Hair follicular keratinocyte (primary cell): ENCODE measurements around the gene KMT2A. TPM values are rescaled to one million over a fixed set of nuclear protein-coding genes. Genes with fewer than 3 reads are reported as not detected.

ENCODE experiments used
- total RNA-seq: library from RNA; depleted of rRNA; stranded (reverse); fragments of >200 nt; gene quantifications from 2 replicates; pipeline ENCODE4 v1.2.3, GENCODE V29; 2015

Gene KMT2A
- total RNA-seq = 19.8 and 22.3 TPM in 2 replicates

DNA sequence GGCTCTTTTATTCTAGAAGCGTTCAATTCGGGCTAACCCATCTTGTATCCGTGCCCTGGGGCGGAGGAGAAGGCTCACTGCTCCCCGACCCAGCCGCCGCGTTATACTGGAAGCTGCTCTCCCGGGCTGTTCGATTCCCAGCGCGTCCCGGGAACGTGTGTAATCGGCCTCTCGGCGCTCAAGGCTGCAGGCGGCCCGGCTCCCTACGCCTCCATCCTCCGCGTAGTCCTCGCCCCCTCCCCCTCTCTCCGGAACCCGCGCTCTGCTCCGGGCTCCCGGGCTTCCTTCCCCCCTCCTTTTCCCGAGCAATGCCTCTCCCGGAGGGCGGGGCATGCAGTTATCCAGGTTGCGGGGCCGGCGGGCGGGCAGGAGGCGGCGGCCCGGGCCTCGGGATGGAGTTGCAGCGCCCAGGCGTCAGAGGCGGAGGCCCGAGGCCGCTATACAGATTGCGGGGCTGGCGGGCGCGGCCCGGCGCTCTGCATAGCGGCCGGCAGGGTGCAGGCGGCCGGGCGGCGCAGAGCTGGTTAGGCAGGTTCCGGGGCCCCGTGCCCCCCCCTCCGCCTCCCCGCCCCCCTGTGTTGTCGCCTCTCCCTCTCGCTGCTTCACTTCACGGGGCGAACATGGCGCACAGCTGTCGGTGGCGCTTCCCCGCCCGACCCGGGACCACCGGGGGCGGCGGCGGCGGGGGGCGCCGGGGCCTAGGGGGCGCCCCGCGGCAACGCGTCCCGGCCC lies at the start of gene KMT2A:
Gene KMT2A (plus strand): TSS at position 600 of the 732 bp plus-strand sequence. CDS start 21 bp downstream, at position 621.

DNA sequence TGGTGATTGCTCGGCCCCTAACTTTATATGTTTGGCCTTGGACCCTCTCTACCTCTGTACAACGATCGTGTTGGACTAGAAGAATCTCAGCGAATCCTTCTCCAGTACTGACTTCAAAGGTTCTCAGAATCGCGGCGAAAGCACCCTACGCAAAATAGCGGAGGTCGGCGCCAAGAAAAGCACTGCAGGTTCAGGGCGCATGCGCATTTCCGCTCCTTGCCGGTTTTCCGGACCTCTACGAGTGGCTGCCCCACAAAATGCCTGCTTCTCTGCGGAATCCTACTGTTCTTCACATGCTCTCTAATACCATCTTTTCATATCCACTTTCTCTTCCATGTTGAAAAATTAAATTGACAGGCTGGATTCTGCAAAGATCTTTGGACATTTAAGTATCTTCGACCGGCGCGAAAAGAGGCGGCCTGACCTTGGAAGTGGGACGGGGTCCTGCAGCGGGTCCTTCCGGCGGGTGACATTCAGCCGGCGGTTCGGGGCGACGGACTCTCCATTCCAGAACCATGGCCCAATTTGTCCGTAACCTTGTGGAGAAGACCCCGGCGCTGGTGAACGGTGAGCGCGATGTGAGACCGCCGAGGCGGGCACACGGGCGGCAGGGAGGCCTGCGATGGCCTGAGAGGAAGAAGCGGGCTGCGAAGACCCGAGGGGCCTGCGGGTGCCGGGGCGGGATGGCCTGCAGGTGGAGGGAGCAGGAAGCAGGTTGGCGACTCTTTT lies 35.0 kb upstream of the KMT2A start, which contains the start of gene ATP5MG:
Gene ATP5MG (plus strand): TSS at position 456 of the 729 bp plus-strand sequence. CDS start 60 bp downstream, at position 516.

DNA sequence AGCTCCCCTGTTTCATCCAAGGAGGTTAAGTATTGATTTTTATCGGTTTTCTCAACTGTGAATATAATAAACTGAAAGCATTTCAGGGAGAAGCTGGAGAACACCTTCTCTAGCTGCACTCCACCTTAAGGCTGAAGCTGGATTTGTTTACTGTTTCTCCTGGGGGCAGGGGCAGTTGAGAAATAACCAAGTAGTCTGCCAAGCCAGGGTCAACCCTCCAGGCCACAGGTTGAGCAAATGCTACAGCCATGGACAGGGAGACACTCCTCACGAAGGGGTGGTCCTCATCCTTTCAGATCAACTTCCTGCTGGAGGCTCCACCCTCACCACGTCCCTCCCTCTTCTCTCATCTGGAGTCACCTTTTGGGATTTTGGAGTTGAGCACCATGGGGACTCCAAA lies 90.8 kb downstream of the KMT2A start, which contains the start of gene TTC36:
Gene TTC36 (plus strand): TSS at position 366 of the 400 bp plus-strand sequence. CDS start 21 bp downstream, at position 387.

DNA sequence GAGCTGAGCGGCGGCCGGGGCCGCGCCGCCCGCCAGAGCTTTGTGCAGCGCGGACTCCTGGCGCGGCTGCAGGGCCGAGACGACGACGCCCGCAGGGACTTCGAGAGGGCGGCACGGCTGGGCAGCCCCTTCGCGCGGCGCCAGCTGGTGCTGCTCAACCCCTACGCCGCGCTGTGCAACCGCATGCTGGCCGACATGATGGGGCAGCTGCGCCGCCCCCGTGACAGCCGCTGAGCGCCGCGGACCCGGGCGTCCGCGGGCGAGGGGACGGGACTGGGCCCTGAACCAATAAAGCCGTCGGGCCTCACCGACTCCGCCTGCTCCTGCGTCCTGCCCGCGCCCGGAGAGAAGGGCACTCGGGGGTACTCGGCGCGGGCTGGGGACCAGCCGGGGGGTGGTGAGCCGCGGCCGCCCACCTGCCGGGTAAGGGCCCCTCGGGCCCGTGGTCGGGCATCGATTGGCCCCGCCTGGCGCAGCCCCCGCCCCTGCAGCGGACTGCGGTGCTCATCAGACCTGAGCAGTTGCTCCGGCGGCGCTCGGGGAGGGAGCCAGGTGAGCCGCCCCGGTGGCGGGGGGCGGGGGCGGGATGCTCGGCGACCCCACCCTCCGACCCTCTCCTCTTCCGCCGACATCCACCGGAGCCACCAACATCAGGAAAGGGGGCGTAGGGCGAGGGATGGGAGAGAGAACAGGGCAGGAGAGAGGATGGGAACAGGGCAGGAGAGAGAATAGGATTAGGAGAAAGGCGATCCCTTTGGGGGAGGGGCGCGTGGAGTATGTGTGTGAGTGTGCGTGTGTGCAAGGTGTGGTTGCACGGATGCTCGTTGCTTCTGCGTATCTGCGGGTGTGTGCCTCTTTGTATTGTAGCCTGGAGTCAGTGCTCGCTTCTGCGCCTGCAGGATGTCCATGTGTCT lies 94.6 kb downstream of the KMT2A start, which contains the start of gene TMEM25:
Gene TMEM25 (plus strand): TSS at position 510 of the 914 bp plus-strand sequence. CDS start 610 bp downstream, outside the sequence.

DNA sequence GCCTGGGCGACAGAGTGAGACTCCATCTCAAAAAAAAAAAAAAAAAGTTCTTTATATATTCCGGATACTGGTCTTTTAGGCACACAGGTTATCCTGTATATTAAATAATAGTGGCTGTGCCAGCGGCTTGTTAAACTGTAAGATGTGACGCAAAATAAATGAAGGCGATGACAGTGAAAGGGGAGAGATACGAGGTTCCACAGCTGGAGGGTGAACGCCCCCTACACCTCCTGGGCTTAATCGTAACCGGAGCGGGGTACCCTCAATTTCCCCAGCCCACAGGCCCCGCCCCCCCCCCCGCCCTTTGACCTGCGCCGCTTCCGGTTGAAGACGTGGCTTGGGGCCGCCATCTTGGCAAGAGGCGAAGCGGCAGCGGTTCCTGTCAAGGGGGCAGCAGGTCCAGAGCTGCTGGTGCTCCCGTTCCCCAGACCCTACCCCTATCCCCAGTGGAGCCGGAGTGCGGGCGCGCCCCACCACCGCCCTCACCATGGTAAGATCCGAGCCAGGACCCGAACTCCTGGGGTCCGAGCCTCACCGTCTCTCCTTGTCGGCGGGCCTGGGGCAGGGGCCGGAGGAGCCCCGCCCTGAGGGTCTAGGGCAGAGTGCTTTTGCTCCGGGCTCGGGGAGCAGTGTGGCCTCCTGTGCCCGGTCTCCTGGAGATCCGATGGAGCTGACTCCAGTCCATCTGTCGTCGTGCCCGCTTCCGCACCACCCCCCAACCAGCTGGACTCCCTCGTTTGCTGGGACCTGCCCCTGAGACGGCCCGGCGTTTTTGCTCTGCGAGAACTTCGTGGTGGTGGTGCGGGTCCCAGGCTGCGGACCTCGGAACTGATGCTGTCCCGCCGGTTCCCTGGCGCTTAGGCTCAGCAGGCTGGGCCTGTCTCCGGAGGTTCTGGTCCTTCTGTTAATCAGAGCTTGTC lies 136.0 kb downstream of the KMT2A start, which contains the start of gene ARCN1:
Gene ARCN1 (plus strand): TSS at position 349 of the 920 bp plus-strand sequence. CDS start 139 bp downstream, at position 488.

Other genes with a start within 250 kb of the KMT2A start
- not detected in 2 replicates for gene JAML, start 211.5 kb upstream of the KMT2A start, total RNA-seq
- gene MPZL3, start 184.1 kb upstream of the KMT2A start, total RNA-seq = 11.7 and 12.1 TPM in 2 replicates
- gene MPZL2, start 172.2 kb upstream of the KMT2A start, total RNA-seq = 77.9 and 80.6 TPM in 2 replicates
- gene CD3E, start 131.8 kb upstream of the KMT2A start, total RNA-seq = not detected in 2 replicates
- gene CD3D, start 93.8 kb upstream of the KMT2A start, total RNA-seq = not detected in 2 replicates
- not detected in 2 replicates for gene CD3G, start 92.1 kb upstream of the KMT2A start, total RNA-seq
- 24.6 and 27.8 TPM in 2 replicates for gene UBE4A, start 76.9 kb upstream of the KMT2A start, total RNA-seq
- 44.9 and 67.7 TPM in 2 replicates for gene ATP5MG, start 34.9 kb upstream of the KMT2A start, total RNA-seq
- gene TTC36, start 91.0 kb downstream of the KMT2A start, total RNA-seq = not detected in 2 replicates
- gene TMEM25, start 94.7 kb downstream of the KMT2A start, total RNA-seq = 26.8 and 42.5 TPM in 2 replicates
- gene IFT46, start 129.4 kb downstream of the KMT2A start, total RNA-seq = 22.8 and 27.1 TPM in 2 replicates
- 118 and 119 TPM in 2 replicates for gene ARCN1, start 135.9 kb downstream of the KMT2A start, total RNA-seq
- 44.7 and 64.3 TPM in 2 replicates for gene PHLDB1, start 171.1 kb downstream of the KMT2A start, total RNA-seq
- not detected in 2 replicates for gene TREH, start 243.2 kb downstream of the KMT2A start, total RNA-seq